ENCODE results near the gene TRIM41. TPM values are rescaled to one million over a fixed set of nuclear protein-coding genes. Genes with fewer than 3 reads are reported as not detected.
A peak's percentile ranks its signal among the peaks of the same experiment; 100 is the strongest.

The TRIM41 gene
- polyA plus RNA-seq, 1 of the 3 experiments (the other 2 are of a cell fraction) = 35.9 TPM

DNA sequence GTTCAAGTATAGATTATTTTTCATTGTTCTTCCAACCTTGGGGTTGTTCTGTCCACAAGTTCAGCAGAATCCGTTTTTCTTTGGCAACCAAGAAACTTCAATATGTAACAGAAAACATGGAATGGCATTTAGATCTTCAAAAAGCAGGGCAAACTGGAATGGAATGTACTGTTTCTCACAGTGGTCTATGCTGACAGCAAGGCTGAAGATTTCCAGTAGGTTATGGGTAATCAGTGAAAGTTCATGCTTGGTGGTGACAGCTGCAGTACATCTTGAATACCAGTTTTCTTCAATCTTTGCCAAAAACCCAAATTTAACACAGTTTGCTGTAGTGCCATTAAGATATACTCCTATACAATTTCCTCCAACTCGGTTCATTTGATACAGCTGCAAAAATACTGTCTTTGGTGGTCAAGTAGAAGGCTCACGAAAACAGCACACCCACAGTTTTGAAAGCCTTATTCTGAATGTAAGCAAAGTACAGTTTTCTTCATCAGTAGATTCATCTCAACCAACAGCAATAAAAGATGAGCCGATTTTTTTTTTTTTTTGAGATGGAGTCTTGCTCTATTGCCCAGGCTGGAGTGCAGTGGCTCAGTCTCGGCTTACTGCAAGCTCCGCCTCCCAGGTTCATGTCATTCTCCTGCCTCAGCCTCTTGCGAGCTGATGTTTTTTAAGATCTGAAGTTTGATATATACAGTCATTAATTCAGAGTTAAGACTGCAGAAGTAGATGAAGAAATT, 32.9 kb downstream of the TRIM41 start:
- DNase-seq = no peak
- Histone ChIP-seq H3K27ac (ENCODE audit: low read depth in 2 of 2, low read length in 1 of 2) (peak overlapping the region in 1 of 2 experiments; percentile 5; a peak in 2 of 4 replicates), H3K9ac (no peak overlapping the region), H3K4me2 (peak overlapping the region; percentile 11; the same call in 1 of the 2 replicates), H3F3A (replicated peaks; ENCODE audit: insufficient read depth) (peaks cover 16% of the 10 kb centered on the region), H4K20me1 (ENCODE audit: insufficient read depth) (peaks cover 81% of the 10 kb centered on the region), H3K4me3 (ENCODE audit: low read depth in 2 of 2, low read length in 1 of 2) (no peak overlapping the region), H3K36me3 (replicated peaks in 1 of 2; ENCODE audit: control insufficient read depth in 1 of 2, insufficient read depth in 2 of 2, low read length in 1 of 2) (peaks cover 38 to 43% of the 10 kb centered on the region in 2 experiments), H3K79me2 (ENCODE audit: insufficient read depth) (peaks cover 99% of the 10 kb centered on the region), H3K9me2 (no peaks in the 10 kb centered on the region), H2AFZ (ENCODE audit: low read depth) (no peak overlapping the region), H3K4me1 (ENCODE audit: control insufficient read depth in 1 of 2, insufficient read depth in 2 of 2, low read depth in 1 of 2, low read length in 1 of 2) (peaks cover 0 to 24% of the 10 kb centered on the region in 2 experiments; a peak in 2 of 4 replicates), H3K9me3 (no peaks in the 10 kb centered on the region), H3K27me3 (ENCODE audit: insufficient read depth) (no peaks in the 10 kb centered on the region)
- ChIA-PET POLR2A (no interaction called here), CTCF (interaction anchor here (0.9 to 1.3 kb wide), 3 partner anchors 11 to 97 kb away, joined by 3 to 6 read pairs (median 3); no protein-coding TSS in a partner anchor)
- TF ChIP-seq MXI1 (IDR thresholded peaks at IDR 0.05; ENCODE audit: low read depth, low read length) = no peak
- 85% methylated on average over 7 of the region's 7 CpGs for WGBS (ENCODE audit: low lambda C conversion rate)

DNA sequence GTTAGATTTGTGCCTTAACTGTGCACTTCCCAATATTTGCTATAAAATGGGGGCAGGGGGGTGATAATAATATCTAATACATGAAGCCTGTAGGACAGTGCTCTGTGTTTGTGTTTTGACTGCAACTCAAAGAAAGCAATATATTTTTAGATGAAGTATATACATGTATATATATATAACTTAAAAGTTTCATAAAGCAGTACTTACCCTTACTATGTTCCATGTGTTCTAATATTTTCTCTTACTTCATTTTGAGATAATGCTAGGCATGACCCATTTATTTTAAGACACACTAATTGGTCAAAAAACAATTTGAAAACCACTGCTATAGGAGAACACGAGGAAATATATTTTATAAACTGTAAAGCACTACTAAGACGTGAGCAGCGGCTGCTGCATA, 35.5 kb downstream of the TRIM41 start:
- H3K9me2 ChIP-seq = no peaks in the 10 kb centered on the region
- POLR2A ChIA-PET = no interaction called here
- H3K9me3 ChIP-seq = no peaks in the 10 kb centered on the region
- H4K20me1 ChIP-seq (ENCODE audit: insufficient read depth) = peaks cover 56% of the 10 kb centered on the region
- no peak overlapping the region for H3K9ac ChIP-seq
- H3F3A ChIP-seq (replicated peaks; ENCODE audit: insufficient read depth) = peaks cover 16% of the 10 kb centered on the region
- peak overlapping the region; percentile 100 for H3K4me2 ChIP-seq
- no peak overlapping the region for H2AFZ ChIP-seq (ENCODE audit: low read depth)
- DNase-seq = no peak
- H3K4me3 ChIP-seq (ENCODE audit: low read depth in 2 of 2, low read length in 1 of 2) = peak overlapping the region; percentile 84 to 97
- no peaks in the 10 kb centered on the region for H3K27me3 ChIP-seq (ENCODE audit: insufficient read depth)
- CTCF ChIA-PET = interaction anchor here (0.6 kb wide), 1 partner anchor 1284 kb away, joined by 3 read pairs; no protein-coding TSS in a partner anchor
- H3K79me2 ChIP-seq (ENCODE audit: insufficient read depth) = peaks cover 90% of the 10 kb centered on the region
- peaks cover 0 to 21% of the 10 kb centered on the region in 2 experiments; a peak in 2 of 4 replicates for H3K4me1 ChIP-seq (ENCODE audit: control insufficient read depth in 1 of 2, insufficient read depth in 2 of 2, low read depth in 1 of 2, low read length in 1 of 2)
- 79% methylated on average over 3 of the region's 3 CpGs for WGBS (ENCODE audit: low lambda C conversion rate)
- peaks cover 26 to 28% of the 10 kb centered on the region in 2 experiments for H3K36me3 ChIP-seq (replicated peaks in 1 of 2; ENCODE audit: control insufficient read depth in 1 of 2, insufficient read depth in 2 of 2, low read length in 1 of 2)
- no peak for TF ChIP-seq EZH2phosphoT487 (IDR thresholded peaks at IDR 0.05; ENCODE audit: borderline replicate concordance, low read depth)
- no peak overlapping the region for H3K27ac ChIP-seq (ENCODE audit: low read depth in 2 of 2, low read length in 1 of 2)

DNA sequence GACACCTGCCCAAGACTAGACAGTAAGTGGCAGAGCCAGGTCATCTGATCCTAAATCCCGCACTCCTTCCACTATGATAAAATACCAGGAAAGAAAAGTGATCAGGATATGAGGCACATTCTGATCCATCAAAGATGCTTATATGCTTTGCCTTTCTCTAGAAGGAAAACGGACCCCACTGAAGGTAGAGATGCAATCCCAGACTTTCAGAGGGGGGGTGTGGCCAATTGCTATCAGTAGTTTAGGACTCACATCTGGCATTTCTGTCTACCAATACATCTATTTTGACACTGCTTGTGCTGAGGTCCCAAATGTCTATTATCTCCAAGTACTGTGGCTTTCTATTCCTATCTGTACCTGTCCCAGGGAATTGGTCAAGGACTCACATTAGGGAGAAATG, 36.2 kb downstream of the TRIM41 start:
- H3F3A ChIP-seq (replicated peaks; ENCODE audit: insufficient read depth) = peaks cover 16% of the 10 kb centered on the region
- H3K27me3 ChIP-seq (ENCODE audit: insufficient read depth) = no peaks in the 10 kb centered on the region
- H3K36me3 ChIP-seq (replicated peaks in 1 of 2; ENCODE audit: control insufficient read depth in 1 of 2, insufficient read depth in 2 of 2, low read length in 1 of 2) = peaks cover 24 to 30% of the 10 kb centered on the region in 2 experiments
- peaks cover 49% of the 10 kb centered on the region for H4K20me1 ChIP-seq (ENCODE audit: insufficient read depth)
- peaks cover 0 to 21% of the 10 kb centered on the region in 2 experiments; a peak in 2 of 4 replicates for H3K4me1 ChIP-seq (ENCODE audit: control insufficient read depth in 1 of 2, insufficient read depth in 2 of 2, low read depth in 1 of 2, low read length in 1 of 2)
- no peaks in the 10 kb centered on the region for H3K9me2 ChIP-seq
- H2AFZ ChIP-seq (ENCODE audit: low read depth) = no peak overlapping the region
- ChIA-PET POLR2A (interaction anchor here (3.7 kb wide), 1 partner anchor 8 kb away, joined by 22 read pairs; no protein-coding TSS in a partner anchor), CTCF (interaction anchor here (1.2 to 1.6 kb wide), 2 partner anchors 16 to 24 kb away, joined by 3 to 5 read pairs; partner anchors contain the start of gene RACK1)
- 29% methylated on average over 2 of the region's 2 CpGs for WGBS (ENCODE audit: low lambda C conversion rate)
- peak overlapping the region; percentile 84 to 97 for H3K4me3 ChIP-seq (ENCODE audit: low read depth in 2 of 2, low read length in 1 of 2)
- H3K79me2 ChIP-seq (ENCODE audit: insufficient read depth) = peaks cover 86% of the 10 kb centered on the region
- peak overlapping the region; percentile 100 for H3K9ac ChIP-seq
- TF ChIP-seq MEF2A (IDR thresholded peaks at IDR 0.05; ENCODE audit: borderline replicate concordance, low read depth) (no peak), FOSL2 (IDR thresholded peaks at IDR 0.05; ENCODE audit: borderline replicate concordance, low read depth) (no peak), TEAD4 (IDR thresholded peaks at IDR 0.05; ENCODE audit: borderline replicate concordance, insufficient read depth) (no peak), TCF12 (IDR thresholded peaks at IDR 0.05) (no peak), FOXJ3 (CRISPR knock-in tag; IDR thresholded peaks at IDR 0.05) (no peak), SIN3A (IDR thresholded peaks at IDR 0.05; ENCODE audit: borderline replicate concordance, low read depth, low read length) (no peak), RXRA (IDR thresholded peaks at IDR 0.05; ENCODE audit: borderline replicate concordance, low read depth) (no peak)
- TF ChIP-seq, protein P1, sequence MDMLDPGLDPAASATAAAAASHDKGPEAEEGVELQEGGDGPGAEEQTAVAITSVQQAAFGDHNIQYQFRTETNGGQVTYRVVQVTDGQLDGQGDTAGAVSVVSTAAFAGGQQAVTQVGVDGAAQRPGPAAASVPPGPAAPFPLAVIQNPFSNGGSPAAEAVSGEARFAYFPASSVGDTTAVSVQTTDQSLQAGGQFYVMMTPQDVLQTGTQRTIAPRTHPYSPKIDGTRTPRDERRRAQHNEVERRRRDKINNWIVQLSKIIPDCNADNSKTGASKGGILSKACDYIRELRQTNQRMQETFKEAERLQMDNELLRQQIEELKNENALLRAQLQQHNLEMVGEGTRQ (IDR thresholded peaks at IDR 0.05; ENCODE audit: borderline replicate concordance, low read depth, low read length) = no peak
- TF ChIP-seq, protein P2, sequence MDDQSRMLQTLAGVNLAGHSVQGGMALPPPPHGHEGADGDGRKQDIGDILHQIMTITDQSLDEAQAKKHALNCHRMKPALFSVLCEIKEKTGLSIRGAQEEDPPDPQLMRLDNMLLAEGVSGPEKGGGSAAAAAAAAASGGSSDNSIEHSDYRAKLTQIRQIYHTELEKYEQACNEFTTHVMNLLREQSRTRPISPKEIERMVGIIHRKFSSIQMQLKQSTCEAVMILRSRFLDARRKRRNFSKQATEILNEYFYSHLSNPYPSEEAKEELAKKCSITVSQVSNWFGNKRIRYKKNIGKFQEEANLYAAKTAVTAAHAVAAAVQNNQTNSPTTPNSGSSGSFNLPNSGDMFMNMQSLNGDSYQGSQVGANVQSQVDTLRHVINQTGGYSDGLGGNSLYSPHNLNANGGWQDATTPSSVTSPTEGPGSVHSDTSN (IDR thresholded peaks at IDR 0.05) = no peak
- TF ChIP-seq, protein P3, sequence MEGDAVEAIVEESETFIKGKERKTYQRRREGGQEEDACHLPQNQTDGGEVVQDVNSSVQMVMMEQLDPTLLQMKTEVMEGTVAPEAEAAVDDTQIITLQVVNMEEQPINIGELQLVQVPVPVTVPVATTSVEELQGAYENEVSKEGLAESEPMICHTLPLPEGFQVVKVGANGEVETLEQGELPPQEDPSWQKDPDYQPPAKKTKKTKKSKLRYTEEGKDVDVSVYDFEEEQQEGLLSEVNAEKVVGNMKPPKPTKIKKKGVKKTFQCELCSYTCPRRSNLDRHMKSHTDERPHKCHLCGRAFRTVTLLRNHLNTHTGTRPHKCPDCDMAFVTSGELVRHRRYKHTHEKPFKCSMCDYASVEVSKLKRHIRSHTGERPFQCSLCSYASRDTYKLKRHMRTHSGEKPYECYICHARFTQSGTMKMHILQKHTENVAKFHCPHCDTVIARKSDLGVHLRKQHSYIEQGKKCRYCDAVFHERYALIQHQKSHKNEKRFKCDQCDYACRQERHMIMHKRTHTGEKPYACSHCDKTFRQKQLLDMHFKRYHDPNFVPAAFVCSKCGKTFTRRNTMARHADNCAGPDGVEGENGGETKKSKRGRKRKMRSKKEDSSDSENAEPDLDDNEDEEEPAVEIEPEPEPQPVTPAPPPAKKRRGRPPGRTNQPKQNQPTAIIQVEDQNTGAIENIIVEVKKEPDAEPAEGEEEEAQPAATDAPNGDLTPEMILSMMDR (IDR thresholded peaks at IDR 0.05) = no peak
- H3K9me3 ChIP-seq = no peaks in the 10 kb centered on the region
- peak overlapping the region in 1 of 2 experiments; percentile 14; a peak in 1 of 4 replicates for H3K27ac ChIP-seq (ENCODE audit: low read depth in 2 of 2, low read length in 1 of 2)
- peak overlapping the region; percentile 100 for H3K4me2 ChIP-seq
- DNase-seq = no peak
